GM21528 (cell line): ENCODE results near the gene ITGA7.
A peak's percentile ranks its signal among the peaks of the same experiment; 100 is the strongest.

Experiments
- ATAC-seq: cut with Tn5 transposase; IDR thresholded peaks from one replicate; pipeline ENCODE4 v1.9.1; 2021; ENCODE audit warnings: mild to moderate bottlenecking, moderate library complexity; ENCODE audit not compliant: unreplicated experiment, low FRiP score

The ITGA7 gene

GRCh38 chr12:55683676-55684075 lies 24.0 kb downstream of the ITGA7 start:
- ATAC-seq = no peak

- no peak for ATAC-seq
Observed at GRCh38 chr12:55682087-55682796, 25.5 kb downstream of the ITGA7 start.

GRCh38 chr12:55681142-55682077 lies 26.3 kb downstream of the ITGA7 start:
- no peak for ATAC-seq

- no peak for ATAC-seq
Observed at GRCh38 chr12:55679691-55680090, 28.0 kb downstream of the ITGA7 start.

GRCh38 chr12:55676707-55677106 lies 31.0 kb downstream of the ITGA7 start:
- no peak for ATAC-seq

- no peak for ATAC-seq
Observed at GRCh38 chr12:55675666-55676065, 32.0 kb downstream of the ITGA7 start.

GRCh38 chr12:55673638-55674037 lies 34.1 kb downstream of the ITGA7 start:
- ATAC-seq = peak; percentile 98

GRCh38 chr12:55671746-55672145 lies 36.0 kb downstream of the ITGA7 start:
- no peak for ATAC-seq

GRCh38 chr12:55670276-55670675 lies 37.4 kb downstream of the ITGA7 start:
- ATAC-seq = no peak

GRCh38 chr12:55666508-55666907 lies 41.2 kb downstream of the ITGA7 start:
- ATAC-seq = no peak

- ATAC-seq = no peak
Observed at GRCh38 chr12:55664826-55665225, 42.9 kb downstream of the ITGA7 start.

- no peak for ATAC-seq
Observed at GRCh38 chr12:55663391-55663790, 44.3 kb downstream of the ITGA7 start.

- no peak for ATAC-seq
Observed at GRCh38 chr12:55659486-55660385, 48.0 kb downstream of the ITGA7 start.

GRCh38 chr12:55658635-55659391 lies 48.9 kb downstream of the ITGA7 start:
- no peak for ATAC-seq

GRCh38 chr12:55658212-55658611 lies 49.5 kb downstream of the ITGA7 start:
- ATAC-seq = no peak

GRCh38 chr12:55657212-55657611 lies 50.5 kb downstream of the ITGA7 start:
- no peak for ATAC-seq

- ATAC-seq = no peak
Observed at GRCh38 chr12:55654511-55655214, 53.0 kb downstream of the ITGA7 start.

GRCh38 chr12:55653031-55653430 lies 54.7 kb downstream of the ITGA7 start:
- no peak for ATAC-seq

- ATAC-seq = no peak
Observed at GRCh38 chr12:55652352-55652751, 55.4 kb downstream of the ITGA7 start.
